K562 (cell line): Measurements from ENCODE around the gene CSRNP2. TPM values are rescaled to one million over a fixed set of nuclear protein-coding genes. Genes with fewer than 3 reads are reported as not detected.
A peak's percentile ranks its signal among the peaks of the same experiment; 100 is the strongest.

Experiments
- ATAC-seq: fragments of 200-7000 bp; cut with Tn5 transposase; 3 replicates; pipeline ENCODE4 v1.9.1; 2020; ENCODE audit warnings: moderate library complexity
- BruUV-seq: library from RNA; stranded (reverse); fragments of 400-500 nt; replicated peaks from 2 replicates; lab custom pipeline; 2021; lab: Mats Ljungman, UMichigan
- CTCF ChIA-PET: fragments of 300-600 bp; formaldehyde crosslinking; extraction: SDS; loops from one replicate; lab custom pipeline; 2021; ENCODE audit warnings: low intra/inter-chr PET ratio; lab: Yijun Ruan, JAX
- POLR2A ChIA-PET: fragments of 300-600, 350-650 bp; sonication (Branson Sonifier 250); formaldehyde crosslinking; extraction: SDS; loops from one replicate; lab custom pipeline; 2021; ENCODE audit warnings: antibody characterized with exemption, inconsistent platforms; lab: Yijun Ruan, JAX
- DNase-seq, 4 experiments: peaks; one replicate each; pipeline versions ENCODE4 v3.0.0 to v3.0.0-alpha.2; 2011 to 2018; ENCODE audit warnings: low spot score in 3 of 4, mixed read lengths in 3 of 4; ENCODE audit errors: extremely low read depth in 1 of 4
- FAIRE-seq: peaks from 2 replicates; lab custom pipeline; 2011; peaks lifted over from hg19 to GRCh38; lab: Jason Lieb, UNC
- H2AFZ ChIP-seq: 2 replicates; pipeline ENCODE4 v1.6.0; 2011; ENCODE audit warnings: low read depth, low read length, control low read depth, inconsistent platforms
- H3K27ac ChIP-seq: fragments of 200-600 bp; 3 replicates; pipeline ENCODE4 v1.8.0; 2011; ENCODE audit warnings: low read depth, mild to moderate bottlenecking, control low read depth, inconsistent platforms, low read length, moderate library complexity, mixed read lengths; ENCODE audit errors: extremely low read depth
- H3K27me3 ChIP-seq, 2 experiments: fragments of 300-600 bp in 1 of 2; 2 replicates in 1 of 2; 3 replicates in 1 of 2; pipeline versions ENCODE4 v1.6.0 to v1.8.0; 2011; ENCODE audit warnings: inconsistent platforms in 2 of 2, low read length in 2 of 2, mild to moderate bottlenecking in 1 of 2, mixed read lengths in 1 of 2, moderate library complexity in 1 of 2; ENCODE audit not compliant: control insufficient read depth in 2 of 2, insufficient read depth in 2 of 2
- H3K36me3 ChIP-seq: fragments of 300-600 bp; 3 replicates; pipeline ENCODE4 v1.8.0; 2011; ENCODE audit warnings: mild to moderate bottlenecking, low read length, inconsistent platforms; ENCODE audit not compliant: control insufficient read depth, insufficient read depth
- H3K4me1 ChIP-seq, 2 experiments: fragments of 200-600 bp in 1 of 2; replicated peaks in 1 of 2; 2 replicates in 1 of 2; 3 replicates in 1 of 2; pipeline versions ENCODE4 v1.5.1 to v1.8.0; 2011; ENCODE audit warnings: inconsistent platforms in 2 of 2, low read length in 2 of 2, mild to moderate bottlenecking in 1 of 2, mixed read lengths in 1 of 2, moderate library complexity in 1 of 2; ENCODE audit not compliant: control insufficient read depth in 2 of 2, insufficient read depth in 2 of 2
- H3K4me2 ChIP-seq: 2 replicates; pipeline ENCODE4 v1.6.1; 2011; ENCODE audit warnings: low read length, control low read depth, inconsistent platforms, mixed read lengths; ENCODE audit not compliant: insufficient read depth
- H3K4me3 ChIP-seq: fragments of 200-600 bp; sonication (generic), shearing (Covaris generic); 2 replicates; pipeline ENCODE4 v1.5.1; 2016; ENCODE audit warnings: control low read depth, inconsistent platforms
- H3K79me2 ChIP-seq: fragments of 200-600 bp; 3 replicates; pipeline ENCODE4 v1.8.0; 2011; ENCODE audit warnings: low read length, inconsistent platforms; ENCODE audit not compliant: control insufficient read depth, insufficient read depth
- H3K9ac ChIP-seq, 2 experiments: 2 replicates each; pipeline versions ENCODE4 v1.6.0 to v1.6.1; 2011; ENCODE audit warnings: low read depth in 2 of 2, low read length in 2 of 2, control low read depth in 1 of 2, inconsistent platforms in 1 of 2, mild to moderate bottlenecking in 1 of 2, mixed read lengths in 1 of 2; ENCODE audit not compliant: insufficient read depth in 1 of 2
- H3K9me1 ChIP-seq: one replicate; pipeline ENCODE4 v1.6.0; 2011; ENCODE audit warnings: inconsistent platforms, mild to moderate bottlenecking, low read length, moderate library complexity; ENCODE audit not compliant: control insufficient read depth, insufficient read depth
- H3K9me3 ChIP-seq: replicated peaks from 2 replicates; pipeline ENCODE4 v1.5.1; 2011; ENCODE audit warnings: low read depth, low read length, inconsistent platforms; ENCODE audit not compliant: control insufficient read depth, insufficient read depth
- H4K20me1 ChIP-seq: replicated peaks from 2 replicates; pipeline ENCODE4 v1.6.1; 2011; ENCODE audit warnings: low read length, inconsistent platforms, mixed read lengths; ENCODE audit not compliant: control insufficient read depth, insufficient read depth
- FUS ChIP-seq: fragments of 200-400 bp; formaldehyde crosslinking; optimal IDR thresholded peaks from 2 replicates; pipeline ENCODE3; 2017; ENCODE audit warnings: low read depth, low read length
- HLTF ChIP-seq: fragments of 450-650 bp; IDR thresholded peaks from 2 replicates; pipeline ENCODE4 v1.6.1; 2016
- HNRNPUL1 ChIP-seq: fragments of 200-400 bp; formaldehyde crosslinking; IDR thresholded peaks from 2 replicates; pipeline ENCODE4 v1.6.1; 2017; ENCODE audit warnings: low read length
- ID3 ChIP-seq, 2 experiments: fragments of 250-450 bp in 1 of 2; fragments of 450-650 bp in 1 of 2; sonication (Bioruptor Pico) in 1 of 2; IDR thresholded peaks; 2 replicates each; pipeline versions ENCODE4 v1.6.1 to v1.8.0; 2016 to 2021; ENCODE audit warnings: mild to moderate bottlenecking in 2 of 2, moderate library complexity in 2 of 2, missing compliant biosample characterization in 1 of 2, missing genetic modification characterization in 1 of 2
- KHSRP ChIP-seq: fragments of 450-650 bp; IDR thresholded peaks from 2 replicates; pipeline ENCODE4 v1.6.1; 2017
- KLF10 ChIP-seq: fragments of 250-450 bp; sonication (Bioruptor Pico); IDR thresholded peaks from 2 replicates; pipeline ENCODE4 v1.6.1; 2021; ENCODE audit warnings: matching md5 sums
- MEF2A ChIP-seq: IDR thresholded peaks from 2 replicates; pipeline ENCODE4 v1.6.1; 2011; ENCODE audit warnings: low read depth, mild to moderate bottlenecking, low read length, moderate library complexity; ENCODE audit not compliant: control insufficient read depth
- MEIS2 ChIP-seq: fragments of 450-650 bp; IDR thresholded peaks from 2 replicates; pipeline ENCODE4 v1.6.1; 2014; ENCODE audit warnings: mild to moderate bottlenecking; ENCODE audit not compliant: partially characterized antibody
- NFRKB ChIP-seq: fragments of 450-650 bp; IDR thresholded peaks from 2 replicates; pipeline ENCODE4 v1.6.1; 2016; ENCODE audit warnings: low read depth
- NUFIP1 ChIP-seq: fragments of 450-650 bp; IDR thresholded peaks from 2 replicates; pipeline ENCODE4 v1.6.1; 2018; ENCODE audit not compliant: partially characterized antibody
- PPARD ChIP-seq: fragments of 250-450 bp; sonication (Bioruptor Pico); IDR thresholded peaks from 2 replicates; pipeline ENCODE4 v1.8.0; 2022; ENCODE audit warnings: inconsistent platforms, mild to moderate bottlenecking, moderate library complexity
- PRMT5 ChIP-seq: sonication (generic); formaldehyde crosslinking; IDR thresholded peaks from 2 replicates; pipeline ENCODE4 v1.5.0; 2020; ENCODE audit warnings: missing genetic modification reagents
- RAD51 ChIP-seq: fragments of 450-650 bp; IDR thresholded peaks from 2 replicates; pipeline ENCODE4 v1.7.1; 2016; ENCODE audit warnings: low read depth, mild to moderate bottlenecking, borderline replicate concordance
- RBM39 ChIP-seq: fragments of 200-400 bp; formaldehyde crosslinking; optimal IDR thresholded peaks from 2 replicates; pipeline ENCODE3; 2018; ENCODE audit warnings: low read depth, low read length
- RCOR1 ChIP-seq, 2 experiments: IDR thresholded peaks; 2 replicates each; pipeline ENCODE4 v1.6.1; 2012; ENCODE audit warnings: low read depth in 2 of 2, low read length in 2 of 2, borderline replicate concordance in 1 of 2, improper control_type of control experiment in 1 of 2
- STAG1 ChIP-seq: sonication (generic); formaldehyde crosslinking; IDR thresholded peaks from 2 replicates; pipeline ENCODE4 v1.5.0; 2020; ENCODE audit warnings: missing genetic modification reagents, borderline replicate concordance
- SUPT5H ChIP-seq: fragments of 450-650 bp; IDR thresholded peaks from 2 replicates; pipeline ENCODE4 v1.6.1; 2016
- TAF1 ChIP-seq: IDR thresholded peaks from 2 replicates; pipeline ENCODE4 v1.6.1; 2011; ENCODE audit warnings: mild to moderate bottlenecking, low read length, moderate library complexity; ENCODE audit not compliant: insufficient read depth, control insufficient read depth, severe bottlenecking; ENCODE audit errors: extremely low read depth
- ZFX ChIP-seq: sonication (generic); formaldehyde crosslinking; IDR thresholded peaks from 2 replicates; pipeline ENCODE4 v1.8.0; 2022; ENCODE audit warnings: mild to moderate bottlenecking, missing genetic modification reagents, moderate library complexity
- ZNF232 ChIP-seq: sonication (generic); formaldehyde crosslinking; IDR thresholded peaks from 2 replicates; pipeline ENCODE4 v1.8.0; 2022; ENCODE audit warnings: mild to moderate bottlenecking, missing genetic modification reagents
- ZNF75A ChIP-seq: fragments of 450-650 bp; formaldehyde crosslinking; IDR thresholded peaks from 2 replicates; pipeline ENCODE4 v1.4.0; 2020; ENCODE audit warnings: mild to moderate bottlenecking
- ZNF766 ChIP-seq: fragments of 200-800 bp; sonication (Bioruptor generic); conservative IDR thresholded peaks from 2 replicates; pipeline ENCODE4 v1.6.1; 2016; ENCODE audit warnings: missing genetic modification characterization, missing compliant biosample characterization
- ZNF830 ChIP-seq: fragments of 250-450 bp; sonication (Bioruptor Pico); IDR thresholded peaks from 2 replicates; pipeline ENCODE4 v1.5.0; 2021; ENCODE audit warnings: mild to moderate bottlenecking
- WGBS: fragments of 100-300 bp; shearing (Covaris generic); methylation state at CpG from one replicate; pipeline ENCODE4 v1.1.6; 2016; ENCODE audit warnings: low coverage, mixed read lengths; ENCODE audit not compliant: insufficient coverage; ENCODE audit errors: missing lambda C conversion rate; 5-methylcytosine and 5-hydroxymethylcytosine counted together
- in situ Hi-C: fragments of 300-500 bp; cut with MboI; formaldehyde crosslinking; loops from 4 replicates; pipeline ENCODE4 v1.15.0; 2018; ENCODE audit warnings: inconsistent platforms, mixed read lengths
- intact Hi-C: fragments of 100-400 bp; cut with micrococcal nuclease; formaldehyde crosslinking; loops from 2 replicates; pipeline ENCODE4 v1.14.2; 2022
- polyA plus RNA-seq, 8 experiments: library from polyadenylated mRNA; depleted of rRNA in 4 of 8; stranded (reverse) in 5 of 8; unstranded in 3 of 8; fragments of >200 nt; fragmentation: Nextera tagmentation in 2 of 8; fragmentation: Illumina TruSeq in 1 of 8; extraction: Ambion mirVana in 2 of 8; extraction: Trizol in 1 of 8; gene quantifications; 2 replicates each; pipeline versions ENCODE4 v1.2.1 to v1.2.3, GENCODE V29; 2011 to 2014; ENCODE audit warnings: inconsistent platforms in 1 of 8, missing spikeins in 1 of 8
- total RNA-seq, 7 experiments: library from RNA; depleted of rRNA in 6 of 7; stranded (reverse); fragments of >200 nt in 6 of 7; fragmentation: Illumina TruSeq in 2 of 7; extraction: Trizol in 2 of 7; gene quantifications; 2 replicates each; pipeline versions ENCODE4 v1.2.1 to v1.2.3, GENCODE V29; 2011 to 2021; ENCODE audit warnings: low replicate concordance in 1 of 7
- TF ChIP-seq, protein P1 (sequence below): sonication (generic); formaldehyde crosslinking; IDR thresholded peaks from 2 replicates; pipeline ENCODE4 v1.4.0; 2020; ENCODE audit warnings: mild to moderate bottlenecking, missing genetic modification reagents

The CSRNP2 gene
- total and polyA plus RNA-seq, 9 of the 15 experiments (the other 6 are each of a cell fraction or from before 2014, with no cell fraction given), result 1.6 to 13.9 (median 5.9) TPM

- TF ChIP-seq ZNF830 (CRISPR knock-in tag), result no peak
- TF ChIP-seq PPARD, result no peak
- no peak for TF ChIP-seq ID3 (CRISPR knock-in tag; IDR thresholded peaks at IDR 0.05)
- TF ChIP-seq ID3 (tag; IDR thresholded peaks at IDR 0.05), result no peak
- no peak for TF ChIP-seq ZNF232
- no peak for TF ChIP-seq ZNF766 (CRISPR knock-in tag)
- no peak for TF ChIP-seq KHSRP
- no peak for TF ChIP-seq SUPT5H
- TF ChIP-seq NFRKB, result no peak
- TF ChIP-seq, all 486 proteins: peak for 0
Measured at GRCh38 chr12:51055060-51055459, 28.3 kb downstream of the CSRNP2 start (continued).

- H3K79me2 ChIP-seq, result peaks cover 32% of the 10 kb centered on the region
- ChIA-PET CTCF (no interaction called here), POLR2A (interaction anchor here (0.8 to 1.9 kb wide), 3 partner anchors 10 to 31 kb away, joined by 4 to 10 read pairs (median 7); partner anchors contain the start of genes CSRNP2 and SLC11A2)
- DNase-seq, result no peak
- no peak for FAIRE-seq
- H3K9me1 ChIP-seq, result no peaks in the 10 kb centered on the region
- no peaks in the 10 kb centered on the region for H3K27me3 ChIP-seq
- BruUV-seq, result no TSS peak
- H3K27ac ChIP-seq, result no peak overlapping the region
- no peak for ATAC-seq
- WGBS, result 58% methylated on average over 4 of the region's 4 CpGs
- H3K4me2 ChIP-seq, result no peak overlapping the region
- no peaks in the 10 kb centered on the region for H3K9me3 ChIP-seq
- no peak overlapping the region for H3K4me3 ChIP-seq
- in situ Hi-C loops (no loop called here), intact Hi-C loops (no loop called here)
- H3K36me3 ChIP-seq, result peaks cover 66% of the 10 kb centered on the region
- H4K20me1 ChIP-seq, result no peaks in the 10 kb centered on the region
- H3K4me1 ChIP-seq, result peaks cover 4 to 10% of the 10 kb centered on the region in 2 experiments; a peak in 4 of 5 replicates
- H3K9ac ChIP-seq, result no peak overlapping the region
- no peak overlapping the region for H2AFZ ChIP-seq
- no peak for TF ChIP-seq TAF1
- TF ChIP-seq STAG1, result no peak
- TF ChIP-seq KLF10 (CRISPR knock-in tag), result no peak
- no peak for TF ChIP-seq PRMT5
- TF ChIP-seq RCOR1 (IDR thresholded peaks at IDR 0.05; ENCODE audit: borderline replicate concordance in 1 of 2, low read depth in 2 of 2, low read length in 2 of 2), result 0 out of 4 replicates have a peak, but pooled peaks of 1 of the 2 experiments have one; percentile 30
- TF ChIP-seq RBM39, result no peak
- TF ChIP-seq FUS, result no peak
- no peak for TF ChIP-seq HLTF
- TF ChIP-seq ZNF75A (CRISPR knock-in tag), result no peak
- no peak for TF ChIP-seq MEIS2
- no peak for TF ChIP-seq RAD51
- TF ChIP-seq, protein P1, sequence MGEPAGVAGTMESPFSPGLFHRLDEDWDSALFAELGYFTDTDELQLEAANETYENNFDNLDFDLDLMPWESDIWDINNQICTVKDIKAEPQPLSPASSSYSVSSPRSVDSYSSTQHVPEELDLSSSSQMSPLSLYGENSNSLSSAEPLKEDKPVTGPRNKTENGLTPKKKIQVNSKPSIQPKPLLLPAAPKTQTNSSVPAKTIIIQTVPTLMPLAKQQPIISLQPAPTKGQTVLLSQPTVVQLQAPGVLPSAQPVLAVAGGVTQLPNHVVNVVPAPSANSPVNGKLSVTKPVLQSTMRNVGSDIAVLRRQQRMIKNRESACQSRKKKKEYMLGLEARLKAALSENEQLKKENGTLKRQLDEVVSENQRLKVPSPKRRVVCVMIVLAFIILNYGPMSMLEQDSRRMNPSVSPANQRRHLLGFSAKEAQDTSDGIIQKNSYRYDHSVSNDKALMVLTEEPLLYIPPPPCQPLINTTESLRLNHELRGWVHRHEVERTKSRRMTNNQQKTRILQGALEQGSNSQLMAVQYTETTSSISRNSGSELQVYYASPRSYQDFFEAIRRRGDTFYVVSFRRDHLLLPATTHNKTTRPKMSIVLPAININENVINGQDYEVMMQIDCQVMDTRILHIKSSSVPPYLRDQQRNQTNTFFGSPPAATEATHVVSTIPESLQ, result no peak
- no peak for TF ChIP-seq MEF2A
- peak; percentile 16; the same call in 1 of the 2 replicates for TF ChIP-seq ZFX (CRISPR knock-in tag)
- TF ChIP-seq HNRNPUL1, result no peak
- no peak for TF ChIP-seq NUFIP1
Measured at GRCh38 chr12:51051787-51052186, 31.6 kb downstream of the CSRNP2 start.
